Measurements from ENCODE around the gene DHRSX. TPM values are rescaled to one million over a fixed set of nuclear protein-coding genes. Genes with fewer than 3 reads are reported as not detected.

DHRSX gene
- total RNA-seq, 1 donor from 2014 or later = 42.2 TPM

GRCh38 chrX:2376166-2376565, 124.6 kb downstream of the DHRSX start:
- no peaks in the 10 kb centered on the region for H3K27me3 Mint-ChIP-seq (ENCODE audit: unreplicated experiment)
- peaks cover 9% of the 10 kb centered on the region for H3K4me1 Mint-ChIP-seq (ENCODE audit: unreplicated experiment)
- no peak overlapping the region for H3K27ac Mint-ChIP-seq (ENCODE audit: unreplicated experiment)
- peaks cover 13% of the 10 kb centered on the region for H3K36me3 Mint-ChIP-seq (ENCODE audit: unreplicated experiment)
- no peak overlapping the region for H3K4me3 Mint-ChIP-seq (ENCODE audit: unreplicated experiment)
- no peak for DNase-seq (ENCODE audit: extremely low spot score, unreplicated experiment)
- TF ChIP-seq CTCF (IDR thresholded peaks at IDR 0.05) = no peak
- no peaks in the 10 kb centered on the region for H3K9me3 Mint-ChIP-seq (ENCODE audit: unreplicated experiment)

GRCh38 chrX:2374086-2374485, 126.7 kb downstream of the DHRSX start:
- TF ChIP-seq CTCF (IDR thresholded peaks at IDR 0.05) = no peak
- Mint-ChIP-seq H3K9me3 (ENCODE audit: unreplicated experiment) (no peaks in the 10 kb centered on the region), H3K27ac (ENCODE audit: unreplicated experiment) (no peak overlapping the region), H3K36me3 (ENCODE audit: unreplicated experiment) (peaks cover 16% of the 10 kb centered on the region), H3K4me3 (ENCODE audit: unreplicated experiment) (no peak overlapping the region), H3K4me1 (ENCODE audit: unreplicated experiment) (peaks cover 16% of the 10 kb centered on the region), H3K27me3 (ENCODE audit: unreplicated experiment) (no peaks in the 10 kb centered on the region)
- no peak for DNase-seq (ENCODE audit: extremely low spot score, unreplicated experiment)

GRCh38 chrX:2373615-2374014, 127.2 kb downstream of the DHRSX start:
- H3K36me3 Mint-ChIP-seq (ENCODE audit: unreplicated experiment) = peaks cover 16% of the 10 kb centered on the region
- DNase-seq (ENCODE audit: extremely low spot score, unreplicated experiment) = no peak
- peaks cover 16% of the 10 kb centered on the region for H3K4me1 Mint-ChIP-seq (ENCODE audit: unreplicated experiment)
- no peak overlapping the region for H3K4me3 Mint-ChIP-seq (ENCODE audit: unreplicated experiment)
- no peak for TF ChIP-seq CTCF (IDR thresholded peaks at IDR 0.05)
- no peaks in the 10 kb centered on the region for H3K9me3 Mint-ChIP-seq (ENCODE audit: unreplicated experiment)
- no peaks in the 10 kb centered on the region for H3K27me3 Mint-ChIP-seq (ENCODE audit: unreplicated experiment)
- H3K27ac Mint-ChIP-seq (ENCODE audit: unreplicated experiment) = no peak overlapping the region

- H3K36me3 Mint-ChIP-seq (ENCODE audit: unreplicated experiment) = peaks cover 11% of the 10 kb centered on the region
- no peaks in the 10 kb centered on the region for H3K27me3 Mint-ChIP-seq (ENCODE audit: unreplicated experiment)
- H3K4me3 Mint-ChIP-seq (ENCODE audit: unreplicated experiment) = no peak overlapping the region
- H3K27ac Mint-ChIP-seq (ENCODE audit: unreplicated experiment) = no peak overlapping the region
- peaks cover 16% of the 10 kb centered on the region for H3K4me1 Mint-ChIP-seq (ENCODE audit: unreplicated experiment)
- H3K9me3 Mint-ChIP-seq (ENCODE audit: unreplicated experiment) = no peaks in the 10 kb centered on the region
- no peak for DNase-seq (ENCODE audit: extremely low spot score, unreplicated experiment)
- no peak for TF ChIP-seq CTCF (IDR thresholded peaks at IDR 0.05)
Observed at GRCh38 chrX:2371026-2371711, 129.6 kb downstream of the DHRSX start.

- H3K27ac Mint-ChIP-seq (ENCODE audit: unreplicated experiment) = no peak overlapping the region
- H3K9me3 Mint-ChIP-seq (ENCODE audit: unreplicated experiment) = no peaks in the 10 kb centered on the region
- no peak overlapping the region for H3K4me3 Mint-ChIP-seq (ENCODE audit: unreplicated experiment)
- no peak for DNase-seq (ENCODE audit: extremely low spot score, unreplicated experiment)
- TF ChIP-seq CTCF (IDR thresholded peaks at IDR 0.05) = no peak
- peaks cover 11% of the 10 kb centered on the region for H3K36me3 Mint-ChIP-seq (ENCODE audit: unreplicated experiment)
- no peaks in the 10 kb centered on the region for H3K27me3 Mint-ChIP-seq (ENCODE audit: unreplicated experiment)
- H3K4me1 Mint-ChIP-seq (ENCODE audit: unreplicated experiment) = peaks cover 16% of the 10 kb centered on the region
Observed at GRCh38 chrX:2370456-2370855, 130.3 kb downstream of the DHRSX start.

Measured in osteocyte (in vitro differentiated cells).